GM19467 (cell line): ENCODE measurements around the gene PAK3.

Source experiments
- ATAC-seq: cut with Tn5 transposase; IDR thresholded peaks from one replicate; pipeline ENCODE4 v1.9.1; 2021; ENCODE audit warnings: mild to moderate bottlenecking, moderate library complexity; ENCODE audit not compliant: unreplicated experiment

PAK3 gene

GRCh38 chrX:111095974-111096895 is at the start of gene PAK3:
Gene PAK3 (plus strand): TSS chrX:111096191. CDS start chrX:111123104, 26,913 bp downstream.
- no peak for ATAC-seq

- ATAC-seq = no peak
These were observed 48.4 kb upstream of the PAK3 start for GRCh38 chrX:111047575-111047974.

- no peak for ATAC-seq
These were observed 43.5 kb upstream of the PAK3 start for GRCh38 chrX:111052478-111052877.

GRCh38 chrX:111071542-111072277 is 24.3 kb upstream of the PAK3 start:
- no peak for ATAC-seq

- no peak for ATAC-seq
These were observed 12.9 kb upstream of the PAK3 start for GRCh38 chrX:111083081-111083480.

- ATAC-seq = no peak
These were observed 9.4 kb upstream of the PAK3 start for GRCh38 chrX:111086591-111087006.

GRCh38 chrX:111088628-111089027 is 7.4 kb upstream of the PAK3 start:
- no peak for ATAC-seq

GRCh38 chrX:111090458-111090857 is 5.5 kb upstream of the PAK3 start:
- ATAC-seq = no peak

GRCh38 chrX:111098874-111099273 is 2.9 kb downstream of the PAK3 start:
- peak; percentile 44 for ATAC-seq

GRCh38 chrX:111100191-111100590 is 4.2 kb downstream of the PAK3 start:
- ATAC-seq = no peak

GRCh38 chrX:111101580-111101979 is 5.6 kb downstream of the PAK3 start:
- no peak for ATAC-seq

GRCh38 chrX:111102636-111103035 is 6.6 kb downstream of the PAK3 start:
- ATAC-seq = no peak

- ATAC-seq = no peak
These were observed 7.3 kb downstream of the PAK3 start for GRCh38 chrX:111103246-111103645.

- no peak for ATAC-seq
These were observed 14.2 kb downstream of the PAK3 start for GRCh38 chrX:111110098-111110775.

- ATAC-seq = no peak
These were observed 18.8 kb downstream of the PAK3 start for GRCh38 chrX:111114806-111115205.

- no peak for ATAC-seq
These were observed 20.7 kb downstream of the PAK3 start for GRCh38 chrX:111116666-111117065.

GRCh38 chrX:111119341-111119740 is 23.4 kb downstream of the PAK3 start:
- no peak for ATAC-seq

- peak; percentile 59 for ATAC-seq
These were observed 27.1 kb downstream of the PAK3 start for GRCh38 chrX:111123125-111123524.

GRCh38 chrX:111123606-111124179 is 27.7 kb downstream of the PAK3 start:
- no peak for ATAC-seq

- ATAC-seq = no peak
These were observed 28.4 kb downstream of the PAK3 start for GRCh38 chrX:111124418-111124817.

- ATAC-seq = no peak
These were observed 31.0 kb downstream of the PAK3 start for GRCh38 chrX:111127038-111127437.
